Body of pancreas (tissue), 4 donors: ENCODE results near the gene SLC35F3. TPM values are rescaled to one million over a fixed set of nuclear protein-coding genes. Genes with fewer than 3 reads are reported as not detected.
"Not testable (repeated sequence)": the region's sequence is repeated elsewhere in the genome, so short reads cannot be mapped to it uniquely, and the experiment has no call there.

Experiments used
- ATAC-seq: fragments of 150-250 bp; one replicate; pipeline ENCODE4 v1.9.1; 2016
- DNase-seq, 4 donors: peaks; one replicate each; pipeline ENCODE4 v3.0.0-alpha.2; 2019
- H3K27ac ChIP-seq, 4 donors: fragments of 200-600 bp; sonication (generic); 1 replicate in 3 of 4; 2 replicates in 1 of 4; pipeline versions ENCODE4 v1.5.1 to v1.6.1; 2016 to 2019; ENCODE audit warnings: mild to moderate bottlenecking in 1 of 4, mixed read lengths in 1 of 4, moderate library complexity in 1 of 4
- H3K27me3 ChIP-seq, 2 donors: fragments of 200-600 bp; sonication (generic); one replicate each; pipeline ENCODE4 v1.6.0; 2016; ENCODE audit warnings: mild to moderate bottlenecking in 1 of 2
- H3K36me3 ChIP-seq, 2 donors: fragments of 200-600 bp; sonication (generic); replicated peaks in 1 of 2; 2 replicates each; pipeline ENCODE4 v1.5.1; 2016; ENCODE audit warnings: low read depth in 2 of 2; ENCODE audit not compliant: insufficient read depth in 1 of 2
- H3K4me1 ChIP-seq: fragments of 200-600 bp; sonication (generic); one replicate; pipeline ENCODE4 v1.6.0; 2016
- H3K4me3 ChIP-seq, 2 donors: fragments of 200-600 bp; sonication (generic); 1 replicate in 1 of 2; 2 replicates in 1 of 2; pipeline ENCODE4 v1.5.1; 2016 to 2019
- H3K9me3 ChIP-seq, 3 donors: fragments of 200-600 bp; sonication (generic); 1 replicate in 2 of 3; 2 replicates in 1 of 3; pipeline ENCODE4 v1.5.1; 2016
- CTCF ChIP-seq, 7 experiments: fragments of 450-650 bp in 4 of 7; fragments of 200-600 bp in 3 of 7; sonication (generic) in 3 of 7; IDR thresholded peaks; one replicate each; pipeline ENCODE4 v1.5.1; 2016 to 2019; ENCODE audit warnings: antibody characterized with exemption in 7 of 7
- POLR2A ChIP-seq, 3 donors: fragments of 450-650 bp; IDR thresholded peaks; one replicate each; pipeline ENCODE4 v1.6.1; 2016; ENCODE audit warnings: antibody characterized with exemption in 3 of 3, mild to moderate bottlenecking in 2 of 3
- WGBS, 2 donors: methylation state at CpG; one replicate each; pipeline ENCODE4 v1.1.5; 2017; 5-methylcytosine and 5-hydroxymethylcytosine counted together
- intact Hi-C: fragments of 100-400 bp; cut with DNase I; formaldehyde crosslinking; loops from one replicate; pipeline ENCODE4 v1.15.1; 2023
- total RNA-seq, 2 donors: library from RNA; depleted of rRNA; stranded (reverse); fragments of >200 nt; gene quantifications; one replicate each; pipeline ENCODE4 v1.1.0, GENCODE V29; 2016

SLC35F3 gene
- total RNA-seq, 2 donors from 2014 or later, result 0.99 to 11.7 TPM

- no peaks in the 10 kb centered on the region for H3K36me3 ChIP-seq
- H3K4me1 ChIP-seq, result no peaks in the 10 kb centered on the region
- no peak for ATAC-seq
- 67 to 74% methylated on average over 5 of the region's 5 CpGs for WGBS, 2 donors
- intact Hi-C loops, result no loop called here
- no peak overlapping the region for H3K4me3 ChIP-seq
- no peak for DNase-seq
- no peaks in the 10 kb centered on the region for H3K9me3 ChIP-seq
- no peaks in the 10 kb centered on the region for H3K27me3 ChIP-seq
- H3K27ac ChIP-seq, result no peak overlapping the region
- TF ChIP-seq POLR2A (IDR thresholded peaks at IDR 0.05), result no peak
Measured at GRCh38 chr1:234295068-234295467, 390.6 kb downstream of the SLC35F3 start.

- ATAC-seq, result no peak
- H3K27ac ChIP-seq, result no peak overlapping the region
- H3K9me3 ChIP-seq, result no peaks in the 10 kb centered on the region
- DNase-seq, result no peak
- intact Hi-C loops, result no loop called here
- no peak overlapping the region for H3K4me3 ChIP-seq
- H3K27me3 ChIP-seq, result no peaks in the 10 kb centered on the region
- H3K4me1 ChIP-seq, result no peaks in the 10 kb centered on the region
- 81 to 88% methylated on average over 2 of the region's 2 CpGs for WGBS, 2 donors
- no peak for TF ChIP-seq CTCF (IDR thresholded peaks at IDR 0.05)
- no peak for TF ChIP-seq POLR2A (IDR thresholded peaks at IDR 0.05)
- no peaks in the 10 kb centered on the region for H3K36me3 ChIP-seq
Measured at GRCh38 chr1:234295626-234296025, 391.1 kb downstream of the SLC35F3 start.

- intact Hi-C loops, result no loop called here
- no peaks in the 10 kb centered on the region for H3K9me3 ChIP-seq
- DNase-seq (no peak), ATAC-seq (no peak)
- H3K4me3 ChIP-seq, result no peak overlapping the region
- no peak overlapping the region for H3K27ac ChIP-seq
- H3K27me3 ChIP-seq, result no peaks in the 10 kb centered on the region
- TF ChIP-seq CTCF (IDR thresholded peaks at IDR 0.05) (no peak), POLR2A (IDR thresholded peaks at IDR 0.05) (no peak)
- 80 to 88% methylated on average over 4 of the region's 4 CpGs for WGBS, 2 donors
- H3K36me3 ChIP-seq, result no peaks in the 10 kb centered on the region
- no peaks in the 10 kb centered on the region for H3K4me1 ChIP-seq
Measured at GRCh38 chr1:234296496-234296895, 392.0 kb downstream of the SLC35F3 start.

GRCh38 chr1:234297668-234298067 lies 393.2 kb downstream of the SLC35F3 start:
- Histone ChIP-seq H3K9me3 (no peaks in the 10 kb centered on the region), H3K27ac (no peak overlapping the region), H3K36me3 (no peaks in the 10 kb centered on the region), H3K4me3 (no peak overlapping the region), H3K27me3 (no peaks in the 10 kb centered on the region), H3K4me1 (no peaks in the 10 kb centered on the region)
- intact Hi-C loops, result no loop called here
- WGBS, 2 donors, result 82 to 83% methylated on average over 1 of the region's 1 CpG
- ATAC-seq (no peak), DNase-seq (no peak)
- TF ChIP-seq CTCF (IDR thresholded peaks at IDR 0.05) (no peak), POLR2A (IDR thresholded peaks at IDR 0.05) (no peak)

GRCh38 chr1:234300096-234300495 lies 395.6 kb downstream of the SLC35F3 start:
- no peak overlapping the region for H3K4me3 ChIP-seq

GRCh38 chr1:234301663-234302062 lies 397.2 kb downstream of the SLC35F3 start:
- H3K4me3 ChIP-seq, H3K27me3 ChIP-seq, intact Hi-C loops, H3K27ac ChIP-seq, H3K9me3 ChIP-seq, H3K4me1 ChIP-seq, DNase-seq, ATAC-seq, H3K36me3 ChIP-seq: not testable (repeated sequence)
- 64 to 79% methylated on average over 1 of the region's 1 CpG for WGBS, 2 donors

More at GRCh38 chr1:234300096-234300495, 395.6 kb downstream of the SLC35F3 start:
- H3K27me3 ChIP-seq, result no peaks in the 10 kb centered on the region
- H3K36me3 ChIP-seq, result no peaks in the 10 kb centered on the region
- WGBS, 2 donors, result 79 to 82% methylated on average over 2 of the region's 2 CpGs
- intact Hi-C loops, result no loop called here
- no peaks in the 10 kb centered on the region for H3K9me3 ChIP-seq
- ATAC-seq, result no peak
- no peak overlapping the region for H3K27ac ChIP-seq
- H3K4me1 ChIP-seq, result no peaks in the 10 kb centered on the region
- DNase-seq, result no peak
- TF ChIP-seq POLR2A (IDR thresholded peaks at IDR 0.05) (no peak), CTCF (IDR thresholded peaks at IDR 0.05) (no peak)
